ENCODE data around the gene GNG4. TPM values are rescaled to one million over a fixed set of nuclear protein-coding genes. Genes with fewer than 3 reads are reported as not detected.

The GNG4 gene
- 0.11 TPM for total RNA-seq
- long read RNA-seq: 0 reads

GRCh38 chr1:235649368-235650163 is at the start of gene GNG4:
Gene GNG4 (minus strand): TSS chr1:235649784. CDS start chr1:235583838, 65,946 bp downstream.
- H3K36me3 ChIP-seq: no peaks in the 10 kb centered on the region
- H3K4me1 ChIP-seq: peaks cover 31% of the 10 kb centered on the region
- H3K27me3 ChIP-seq (ENCODE audit: low read depth): peaks cover 100% of the 10 kb centered on the region
- no peak for TF ChIP-seq CTCF (IDR thresholded peaks at IDR 0.05; ENCODE audit: borderline replicate concordance)
- intact Hi-C loops (cut with micrococcal nuclease): no loop called here
- no peak within 1 kb of the TSS for H3K27ac ChIP-seq (replicated peaks)
- no peak for DNase-seq
- no peaks in the 10 kb centered on the region for H3K9me3 ChIP-seq (replicated peaks)
- peak within 1 kb of the TSS; percentile 63 for H3K4me3 ChIP-seq

- TF ChIP-seq CTCF (IDR thresholded peaks at IDR 0.05; ENCODE audit: borderline replicate concordance): no peak
- no peak overlapping the region for H3K27ac ChIP-seq (replicated peaks)
- no peak overlapping the region for H3K4me3 ChIP-seq
- no peaks in the 10 kb centered on the region for H3K9me3 ChIP-seq (replicated peaks)
- intact Hi-C loops (cut with micrococcal nuclease): no loop called here
- DNase-seq: no peak
- H3K36me3 ChIP-seq: peaks cover 77% of the 10 kb centered on the region
- H3K27me3 ChIP-seq (ENCODE audit: low read depth): no peaks in the 10 kb centered on the region
- no peaks in the 10 kb centered on the region for H3K4me1 ChIP-seq
Measured at GRCh38 chr1:235697508-235697907, 47.9 kb upstream of the GNG4 start.

GRCh38 chr1:235689356-235689755 is 39.8 kb upstream of the GNG4 start:
- Histone ChIP-seq H3K9me3 (replicated peaks) (no peaks in the 10 kb centered on the region), H3K4me1 (no peaks in the 10 kb centered on the region), H3K36me3 (peaks cover 69% of the 10 kb centered on the region), H3K27me3 (ENCODE audit: low read depth) (no peaks in the 10 kb centered on the region), H3K27ac (replicated peaks) (no peak overlapping the region), H3K4me3 (no peak overlapping the region)
- no peak for TF ChIP-seq CTCF (IDR thresholded peaks at IDR 0.05; ENCODE audit: borderline replicate concordance)
- intact Hi-C loops (cut with micrococcal nuclease): no loop called here
- no peak for DNase-seq

GRCh38 chr1:235688096-235688495 is 38.5 kb upstream of the GNG4 start:
- no peaks in the 10 kb centered on the region for H3K4me1 ChIP-seq
- TF ChIP-seq CTCF (IDR thresholded peaks at IDR 0.05; ENCODE audit: borderline replicate concordance): no peak
- no peak overlapping the region for H3K27ac ChIP-seq (replicated peaks)
- intact Hi-C loops (cut with micrococcal nuclease): no loop called here
- no peaks in the 10 kb centered on the region for H3K27me3 ChIP-seq (ENCODE audit: low read depth)
- H3K9me3 ChIP-seq (replicated peaks): no peaks in the 10 kb centered on the region
- no peak overlapping the region for H3K4me3 ChIP-seq
- peaks cover 67% of the 10 kb centered on the region for H3K36me3 ChIP-seq
- no peak for DNase-seq

GRCh38 chr1:235683653-235684052 is 34.1 kb upstream of the GNG4 start:
- Histone ChIP-seq H3K9me3 (replicated peaks) (no peaks in the 10 kb centered on the region), H3K36me3 (peaks cover 55% of the 10 kb centered on the region), H3K4me1 (no peaks in the 10 kb centered on the region), H3K4me3 (no peak overlapping the region), H3K27ac (replicated peaks) (no peak overlapping the region), H3K27me3 (ENCODE audit: low read depth) (no peaks in the 10 kb centered on the region)
- TF ChIP-seq CTCF (IDR thresholded peaks at IDR 0.05; ENCODE audit: borderline replicate concordance): no peak
- intact Hi-C loops (cut with micrococcal nuclease): no loop called here
- no peak for DNase-seq
